Diencephalon (tissue), 1 donor: ENCODE results near the gene RGMA. TPM values are rescaled to one million over a fixed set of nuclear protein-coding genes. Genes with fewer than 3 reads are reported as not detected.

Experiments
- total RNA-seq: library from RNA; depleted of rRNA; stranded (reverse); fragments of >200 nt; gene quantifications from one replicate; pipeline ENCODE4 v1.2.3, GENCODE V29; 2014

Gene RGMA, protein sequence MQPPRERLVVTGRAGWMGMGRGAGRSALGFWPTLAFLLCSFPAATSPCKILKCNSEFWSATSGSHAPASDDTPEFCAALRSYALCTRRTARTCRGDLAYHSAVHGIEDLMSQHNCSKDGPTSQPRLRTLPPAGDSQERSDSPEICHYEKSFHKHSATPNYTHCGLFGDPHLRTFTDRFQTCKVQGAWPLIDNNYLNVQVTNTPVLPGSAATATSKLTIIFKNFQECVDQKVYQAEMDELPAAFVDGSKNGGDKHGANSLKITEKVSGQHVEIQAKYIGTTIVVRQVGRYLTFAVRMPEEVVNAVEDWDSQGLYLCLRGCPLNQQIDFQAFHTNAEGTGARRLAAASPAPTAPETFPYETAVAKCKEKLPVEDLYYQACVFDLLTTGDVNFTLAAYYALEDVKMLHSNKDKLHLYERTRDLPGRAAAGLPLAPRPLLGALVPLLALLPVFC
- 38.8 TPM for total RNA-seq

DNA sequence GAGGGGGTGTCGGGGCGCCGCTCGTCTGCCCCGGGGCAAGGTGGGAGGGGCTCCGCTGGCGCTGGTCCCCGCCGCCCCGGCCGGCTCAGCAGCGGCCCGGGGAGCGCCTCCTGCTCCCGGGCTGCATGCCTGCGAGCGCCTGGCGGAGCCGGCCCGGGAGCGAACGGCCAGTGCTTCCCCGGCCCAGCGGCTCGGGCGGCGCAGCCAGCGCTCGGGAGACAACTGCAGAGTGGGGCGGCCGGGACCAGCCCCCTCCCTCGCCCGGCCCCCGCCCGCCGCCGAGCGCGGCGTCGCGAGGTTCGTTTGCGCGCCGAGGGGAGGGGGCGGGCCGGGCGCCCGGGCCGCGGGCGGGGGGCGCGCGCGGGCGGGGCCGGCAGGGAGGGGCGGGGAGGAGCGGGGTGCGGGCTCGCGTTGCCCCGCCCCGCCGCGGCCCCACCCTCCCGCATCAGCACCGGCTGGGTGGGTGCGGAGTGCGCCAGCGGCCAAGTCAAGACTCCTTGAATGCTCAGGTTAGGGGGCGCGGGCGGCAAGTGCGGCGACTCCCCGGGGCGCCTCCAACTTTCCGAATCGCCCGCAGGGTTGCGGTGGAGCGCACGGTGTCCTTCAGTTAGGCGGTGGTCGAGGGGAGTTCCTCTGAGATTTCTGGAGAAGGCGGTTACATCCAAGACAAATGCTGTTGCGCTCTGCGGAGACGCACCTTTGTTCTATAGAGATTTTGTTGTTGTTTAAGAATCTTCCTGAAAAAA, at the start of gene RGMA:
Gene RGMA, minus strand, starts transcription at position 231 of the 746 bp plus-strand sequence. CDS start 279 bp downstream, outside the sequence.

Other genes starting within 250 kb of the RGMA start
- 136 TPM for gene CHD2, start 188.9 kb downstream of the RGMA start, total RNA-seq